ENCODE results near the gene SNRPE.

Gene SNRPE

GRCh38 chr1:203880606-203881005, 19.2 kb downstream of the SNRPE start:
- Histone ChIP-seq H3K4me3 (replicated peaks; ENCODE audit: insufficient read depth, low read length) (no peak overlapping the region), H3K27ac (replicated peaks) (no peak overlapping the region), H3K27me3 (ENCODE audit: insufficient read depth, poor library complexity, severe bottlenecking) (no peaks in the 10 kb centered on the region)
- TF ChIP-seq GABPA (IDR thresholded peaks at IDR 0.05; ENCODE audit: low read depth) = no peak
- TF ChIP-seq, protein P1, sequence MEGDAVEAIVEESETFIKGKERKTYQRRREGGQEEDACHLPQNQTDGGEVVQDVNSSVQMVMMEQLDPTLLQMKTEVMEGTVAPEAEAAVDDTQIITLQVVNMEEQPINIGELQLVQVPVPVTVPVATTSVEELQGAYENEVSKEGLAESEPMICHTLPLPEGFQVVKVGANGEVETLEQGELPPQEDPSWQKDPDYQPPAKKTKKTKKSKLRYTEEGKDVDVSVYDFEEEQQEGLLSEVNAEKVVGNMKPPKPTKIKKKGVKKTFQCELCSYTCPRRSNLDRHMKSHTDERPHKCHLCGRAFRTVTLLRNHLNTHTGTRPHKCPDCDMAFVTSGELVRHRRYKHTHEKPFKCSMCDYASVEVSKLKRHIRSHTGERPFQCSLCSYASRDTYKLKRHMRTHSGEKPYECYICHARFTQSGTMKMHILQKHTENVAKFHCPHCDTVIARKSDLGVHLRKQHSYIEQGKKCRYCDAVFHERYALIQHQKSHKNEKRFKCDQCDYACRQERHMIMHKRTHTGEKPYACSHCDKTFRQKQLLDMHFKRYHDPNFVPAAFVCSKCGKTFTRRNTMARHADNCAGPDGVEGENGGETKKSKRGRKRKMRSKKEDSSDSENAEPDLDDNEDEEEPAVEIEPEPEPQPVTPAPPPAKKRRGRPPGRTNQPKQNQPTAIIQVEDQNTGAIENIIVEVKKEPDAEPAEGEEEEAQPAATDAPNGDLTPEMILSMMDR (IDR thresholded peaks at IDR 0.05; ENCODE audit: insufficient read depth, low read length) = no peak
- TF ChIP-seq, protein P2, sequence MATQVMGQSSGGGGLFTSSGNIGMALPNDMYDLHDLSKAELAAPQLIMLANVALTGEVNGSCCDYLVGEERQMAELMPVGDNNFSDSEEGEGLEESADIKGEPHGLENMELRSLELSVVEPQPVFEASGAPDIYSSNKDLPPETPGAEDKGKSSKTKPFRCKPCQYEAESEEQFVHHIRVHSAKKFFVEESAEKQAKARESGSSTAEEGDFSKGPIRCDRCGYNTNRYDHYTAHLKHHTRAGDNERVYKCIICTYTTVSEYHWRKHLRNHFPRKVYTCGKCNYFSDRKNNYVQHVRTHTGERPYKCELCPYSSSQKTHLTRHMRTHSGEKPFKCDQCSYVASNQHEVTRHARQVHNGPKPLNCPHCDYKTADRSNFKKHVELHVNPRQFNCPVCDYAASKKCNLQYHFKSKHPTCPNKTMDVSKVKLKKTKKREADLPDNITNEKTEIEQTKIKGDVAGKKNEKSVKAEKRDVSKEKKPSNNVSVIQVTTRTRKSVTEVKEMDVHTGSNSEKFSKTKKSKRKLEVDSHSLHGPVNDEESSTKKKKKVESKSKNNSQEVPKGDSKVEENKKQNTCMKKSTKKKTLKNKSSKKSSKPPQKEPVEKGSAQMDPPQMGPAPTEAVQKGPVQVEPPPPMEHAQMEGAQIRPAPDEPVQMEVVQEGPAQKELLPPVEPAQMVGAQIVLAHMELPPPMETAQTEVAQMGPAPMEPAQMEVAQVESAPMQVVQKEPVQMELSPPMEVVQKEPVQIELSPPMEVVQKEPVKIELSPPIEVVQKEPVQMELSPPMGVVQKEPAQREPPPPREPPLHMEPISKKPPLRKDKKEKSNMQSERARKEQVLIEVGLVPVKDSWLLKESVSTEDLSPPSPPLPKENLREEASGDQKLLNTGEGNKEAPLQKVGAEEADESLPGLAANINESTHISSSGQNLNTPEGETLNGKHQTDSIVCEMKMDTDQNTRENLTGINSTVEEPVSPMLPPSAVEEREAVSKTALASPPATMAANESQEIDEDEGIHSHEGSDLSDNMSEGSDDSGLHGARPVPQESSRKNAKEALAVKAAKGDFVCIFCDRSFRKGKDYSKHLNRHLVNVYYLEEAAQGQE (IDR thresholded peaks at IDR 0.05; ENCODE audit: insufficient replicate concordance, low read depth) = no peak
- TF ChIP-seq POLR2AphosphoS5 (IDR thresholded peaks at IDR 0.05; ENCODE audit: low read depth) = no peak
- no peak for TF ChIP-seq SPI1 (IDR thresholded peaks at IDR 0.05; ENCODE audit: borderline replicate concordance, low read depth)
- DNase-seq (ENCODE audit: low read depth in 1 of 2, low spot score in 1 of 2) = no peak

- no peak overlapping the region for H3K4me3 ChIP-seq (replicated peaks; ENCODE audit: insufficient read depth, low read length)
- no peak for DNase-seq (ENCODE audit: low read depth in 1 of 2, low spot score in 1 of 2)
- H3K27ac ChIP-seq (replicated peaks) = no peak overlapping the region
- TF ChIP-seq SPI1 (IDR thresholded peaks at IDR 0.05; ENCODE audit: borderline replicate concordance, low read depth) = no peak
- TF ChIP-seq, protein P1 (IDR thresholded peaks at IDR 0.05; ENCODE audit: insufficient read depth, low read length) = no peak
- no peak for TF ChIP-seq POLR2AphosphoS5 (IDR thresholded peaks at IDR 0.05; ENCODE audit: low read depth)
- TF ChIP-seq, protein P2 (IDR thresholded peaks at IDR 0.05; ENCODE audit: insufficient replicate concordance, low read depth) = no peak
- no peak for TF ChIP-seq GABPA (IDR thresholded peaks at IDR 0.05; ENCODE audit: low read depth)
- H3K27me3 ChIP-seq (ENCODE audit: insufficient read depth, poor library complexity, severe bottlenecking) = no peaks in the 10 kb centered on the region
These were observed 27.4 kb downstream of the SNRPE start for GRCh38 chr1:203888807-203889251.

- Histone ChIP-seq H3K4me3 (replicated peaks; ENCODE audit: insufficient read depth, low read length) (no peak overlapping the region), H3K27me3 (ENCODE audit: insufficient read depth, poor library complexity, severe bottlenecking) (no peaks in the 10 kb centered on the region), H3K27ac (replicated peaks) (no peak overlapping the region)
- TF ChIP-seq, protein P2 (IDR thresholded peaks at IDR 0.05; ENCODE audit: insufficient replicate concordance, low read depth) = no peak
- no peak for TF ChIP-seq SPI1 (IDR thresholded peaks at IDR 0.05; ENCODE audit: borderline replicate concordance, low read depth)
- TF ChIP-seq, protein P1 (IDR thresholded peaks at IDR 0.05; ENCODE audit: insufficient read depth, low read length) = no peak
- TF ChIP-seq GABPA (IDR thresholded peaks at IDR 0.05; ENCODE audit: low read depth) = no peak
- no peak for TF ChIP-seq POLR2AphosphoS5 (IDR thresholded peaks at IDR 0.05; ENCODE audit: low read depth)
- no peak for DNase-seq (ENCODE audit: low read depth in 1 of 2, low spot score in 1 of 2)
These were observed 30.6 kb downstream of the SNRPE start for GRCh38 chr1:203891950-203892349.
